ENCODE results near the gene POLR3H. TPM values are rescaled to one million over a fixed set of nuclear protein-coding genes. Genes with fewer than 3 reads are reported as not detected.
"Not testable (repeated sequence)": the region's sequence is repeated elsewhere in the genome, so short reads cannot be mapped to it uniquely, and the experiment has no call there.

Gene POLR3H, protein sequence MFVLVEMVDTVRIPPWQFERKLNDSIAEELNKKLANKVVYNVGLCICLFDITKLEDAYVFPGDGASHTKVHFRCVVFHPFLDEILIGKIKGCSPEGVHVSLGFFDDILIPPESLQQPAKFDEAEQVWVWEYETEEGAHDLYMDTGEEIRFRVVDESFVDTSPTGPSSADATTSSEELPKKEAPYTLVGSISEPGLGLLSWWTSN
- 21.5 and 26.6 TPM in 2 replicates for total RNA-seq (2014; rRNA removed; shearing (Covaris generic))
- polyA plus RNA-seq (2015; cell fraction: cytosol; rRNA removed) = 15.1 and 19.5 TPM in 2 replicates
- polyA plus RNA-seq (2015; cell fraction: nucleus; rRNA removed) = 13.1 and 16.0 TPM in 2 replicates

DNA sequence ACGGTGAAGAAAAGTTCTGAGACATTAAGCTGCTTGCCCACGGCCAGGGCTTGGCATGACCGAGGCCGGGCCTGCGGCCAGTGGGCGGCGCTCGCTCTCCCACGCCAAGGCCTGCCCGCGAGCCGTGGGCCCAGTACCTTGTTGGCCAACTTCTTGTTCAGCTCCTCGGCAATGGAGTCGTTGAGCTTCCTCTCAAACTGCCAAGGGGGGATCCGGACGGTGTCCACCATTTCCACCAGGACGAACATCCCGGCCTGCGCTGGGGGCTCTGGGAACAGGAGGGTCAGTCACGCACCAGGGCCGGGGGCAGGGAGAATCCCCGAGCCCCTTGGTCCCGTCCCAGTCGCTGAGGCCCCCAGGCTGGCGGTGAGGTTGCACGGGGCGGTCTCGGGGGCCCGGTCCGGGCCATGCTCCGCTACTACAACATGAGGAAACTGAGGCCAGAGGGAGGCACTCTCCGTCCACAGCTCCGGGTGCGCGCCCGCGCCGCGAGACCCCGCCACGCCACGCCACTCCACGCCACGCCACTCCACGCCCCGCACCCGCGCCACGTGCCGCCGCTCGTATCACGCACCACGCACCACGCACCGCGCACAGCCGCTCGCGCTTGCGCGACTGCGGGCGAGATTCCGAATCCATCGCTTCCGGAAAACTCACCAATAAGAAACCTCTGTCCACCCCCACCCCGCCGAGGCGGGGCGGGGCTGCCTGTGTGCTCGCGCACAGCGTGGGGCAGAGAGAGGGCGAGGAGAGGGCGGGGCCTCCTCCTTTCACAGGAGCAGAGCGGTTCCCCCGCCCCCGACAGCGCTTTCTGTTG lies at the start of gene POLR3H:
POLR3H (minus strand) TSS at position 617 of the 817 bp plus-strand sequence; CDS start at position 248, 369 bp downstream.
- DNase-seq (ENCODE audit: low read depth) = peak; percentile 98

DNA sequence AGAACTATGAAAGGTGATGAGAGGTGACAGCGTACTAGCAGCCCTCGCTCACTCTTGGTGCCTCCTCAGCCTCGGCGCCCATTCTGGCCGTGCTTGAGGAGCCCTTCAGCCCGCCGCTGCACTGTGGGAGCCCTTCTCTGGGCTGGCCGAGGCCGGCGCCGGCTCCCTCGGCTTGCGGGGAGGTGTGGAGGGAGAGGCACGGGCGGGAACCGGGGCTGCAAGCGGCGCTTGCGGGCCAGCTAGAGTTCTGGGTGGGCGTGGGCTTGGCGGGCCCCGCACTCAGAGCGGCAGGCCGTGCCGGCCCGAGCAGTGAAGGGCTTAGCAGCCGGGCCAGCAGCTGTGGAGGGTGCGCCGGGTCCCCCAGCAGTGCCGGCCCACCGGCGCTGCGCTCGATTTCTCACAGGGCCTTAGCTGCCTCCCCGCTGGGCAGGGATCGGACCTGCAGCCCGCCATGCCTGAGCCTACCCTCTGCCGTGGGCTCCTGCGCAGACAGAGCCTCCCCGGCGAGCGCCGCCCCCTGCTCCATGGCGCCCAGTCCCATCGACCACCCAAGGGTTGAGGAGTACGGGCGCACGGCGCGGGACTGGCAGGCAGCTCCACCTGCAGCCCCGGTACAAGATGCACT lies 49.2 kb upstream of the POLR3H start:
- DNase-seq (ENCODE audit: low read depth) = not testable (repeated sequence)

DNA sequence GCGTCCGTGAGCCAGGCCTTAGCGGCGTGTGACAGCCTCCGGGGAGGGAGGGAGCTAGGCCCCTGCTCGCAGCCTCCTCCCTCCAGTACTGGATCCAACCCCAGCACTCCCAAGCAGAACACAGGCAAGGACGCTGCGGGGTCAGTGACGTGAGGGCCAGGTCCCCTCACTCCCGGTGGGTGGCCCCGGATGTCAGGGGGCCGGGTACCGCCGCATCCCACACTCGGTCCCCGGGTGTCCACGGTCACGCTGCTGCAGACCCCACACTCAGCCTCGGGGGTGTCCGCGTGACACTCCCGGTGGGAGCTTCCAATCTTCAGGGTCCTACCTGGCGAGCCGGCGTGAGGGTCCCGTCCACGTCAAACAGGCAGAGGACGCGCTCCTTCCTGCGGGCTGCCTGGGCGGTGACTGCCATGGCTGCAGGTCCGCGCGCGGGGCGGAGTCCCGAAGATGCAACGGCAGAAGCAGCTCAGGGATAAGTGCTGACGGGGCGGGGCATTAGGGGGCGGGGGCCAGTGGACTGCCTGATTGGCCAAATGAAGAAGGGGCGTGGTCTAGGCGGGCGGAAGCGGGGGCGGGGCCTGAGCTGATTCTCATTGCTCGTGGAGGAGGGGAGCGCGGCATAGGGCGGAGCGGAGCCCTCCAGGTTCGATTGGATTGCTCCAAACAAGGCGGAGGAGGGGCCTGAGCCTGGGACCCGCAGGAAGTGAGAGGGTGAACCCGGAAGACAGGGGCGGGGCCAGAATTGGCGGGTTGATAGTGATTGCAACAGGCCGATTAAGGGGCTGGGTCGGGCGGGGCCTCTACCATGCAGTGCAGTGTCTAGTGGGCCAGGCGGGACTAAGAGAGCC lies 45.3 kb upstream of the POLR3H start, which contains the start of gene PMM1:
PMM1 (minus strand) TSS at position 450 of the 851 bp plus-strand sequence; CDS start at position 415, 35 bp downstream.
- peak; percentile 99 for DNase-seq (ENCODE audit: low read depth)

GRCh38 chr22:41587347-41587723 lies 43.1 kb upstream of the POLR3H start:
- no peak for DNase-seq (ENCODE audit: low read depth)

GRCh38 chr22:41585898-41586297 lies 41.6 kb upstream of the POLR3H start:
- DNase-seq (ENCODE audit: low read depth) = no peak

DNA sequence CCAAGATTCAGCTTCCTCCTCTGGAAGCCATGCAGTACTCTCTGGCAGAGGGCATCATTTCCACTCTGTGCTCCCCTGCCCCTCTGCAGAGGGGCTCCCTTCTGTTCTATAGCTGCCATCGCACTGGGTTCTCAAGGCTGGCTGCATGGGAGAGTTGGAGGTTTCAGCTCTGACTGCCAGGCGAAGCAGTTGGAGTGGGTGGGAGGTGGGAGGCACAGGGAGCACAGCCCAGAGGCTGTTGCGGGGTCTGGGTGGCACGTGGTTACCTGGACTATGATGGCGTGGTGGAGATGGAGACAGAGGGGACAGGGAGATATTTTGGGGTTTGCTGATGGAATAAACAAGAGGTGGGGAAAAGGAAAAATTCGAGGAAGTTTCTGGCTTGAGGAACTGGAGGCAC lies 40.6 kb upstream of the POLR3H start:
- no peak for DNase-seq (ENCODE audit: low read depth)

DNA sequence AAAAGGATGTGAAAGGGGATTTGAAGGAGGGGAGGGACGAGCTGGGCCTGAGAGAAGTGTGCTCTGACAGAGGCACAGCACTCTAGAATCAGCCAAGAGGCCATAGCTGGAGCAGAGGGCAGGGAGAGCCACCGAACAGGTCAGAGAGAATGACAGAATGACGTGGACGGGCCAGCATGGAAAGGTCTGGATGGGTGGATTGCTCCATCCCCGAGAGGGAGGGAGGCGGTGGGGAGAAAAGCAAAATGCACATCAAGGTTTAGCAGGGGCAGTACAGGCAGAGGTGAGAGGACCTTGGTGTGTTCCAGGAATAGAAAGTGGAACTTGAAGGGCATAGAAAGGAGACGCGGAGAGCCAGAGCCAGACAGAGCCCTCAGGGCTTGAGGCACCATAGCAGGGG lies 38.4 kb upstream of the POLR3H start:
- no peak for DNase-seq (ENCODE audit: low read depth)

DNA sequence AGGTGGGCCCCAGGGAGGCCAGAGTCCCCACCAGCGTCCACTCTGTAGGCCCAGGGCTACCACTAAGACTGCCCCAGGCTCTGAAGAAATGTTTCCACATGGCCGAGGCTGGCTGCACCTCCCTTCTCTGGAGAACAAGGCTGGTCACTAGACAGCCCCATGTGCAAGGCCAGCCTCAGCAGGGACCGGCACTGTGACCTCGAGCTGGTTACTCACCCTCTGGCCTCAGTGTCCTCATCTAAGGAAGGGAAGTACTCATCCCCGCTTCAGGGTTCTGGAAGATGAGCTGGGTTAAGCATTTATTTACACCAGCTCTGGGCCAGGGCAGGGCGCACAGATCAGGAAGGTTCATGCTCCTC lies 35.7 kb upstream of the POLR3H start:
- DNase-seq (ENCODE audit: low read depth) = no peak

GRCh38 chr22:41579297-41579996 lies 35.2 kb upstream of the POLR3H start:
- DNase-seq (ENCODE audit: low read depth) = no peak

GRCh38 chr22:41578818-41579217 lies 34.5 kb upstream of the POLR3H start:
- DNase-seq (ENCODE audit: low read depth) = no peak

DNA sequence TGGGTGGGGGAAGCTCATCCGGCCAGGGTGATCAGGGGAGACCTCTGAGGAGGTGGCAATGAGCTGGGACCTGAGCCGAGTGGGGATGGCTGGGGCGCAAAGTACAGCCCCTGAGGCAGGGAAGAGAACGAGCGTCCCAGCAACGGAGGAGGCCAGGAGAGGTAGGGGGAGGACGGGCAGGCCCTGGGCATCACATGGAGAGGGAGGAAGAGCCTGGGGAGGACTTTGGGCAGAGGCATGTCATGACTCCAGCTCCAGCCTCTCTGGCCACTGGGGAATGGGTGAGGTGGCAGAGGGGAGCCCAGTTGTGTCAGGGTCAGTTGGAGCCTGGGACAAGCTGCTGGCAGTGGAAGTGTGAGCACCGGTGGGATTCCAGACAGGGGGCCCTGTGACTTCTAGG lies 33.8 kb upstream of the POLR3H start:
- DNase-seq (ENCODE audit: low read depth) = no peak

- DNase-seq (ENCODE audit: low read depth) = peak; percentile 66
Measured at GRCh38 chr22:41576877-41577276, 32.6 kb upstream of the POLR3H start.

- no peak for DNase-seq (ENCODE audit: low read depth)
Measured at GRCh38 chr22:41575533-41575932, 31.3 kb upstream of the POLR3H start.

- DNase-seq (ENCODE audit: low read depth) = no peak
Measured at GRCh38 chr22:41574847-41575381, 30.6 kb upstream of the POLR3H start.

DNA sequence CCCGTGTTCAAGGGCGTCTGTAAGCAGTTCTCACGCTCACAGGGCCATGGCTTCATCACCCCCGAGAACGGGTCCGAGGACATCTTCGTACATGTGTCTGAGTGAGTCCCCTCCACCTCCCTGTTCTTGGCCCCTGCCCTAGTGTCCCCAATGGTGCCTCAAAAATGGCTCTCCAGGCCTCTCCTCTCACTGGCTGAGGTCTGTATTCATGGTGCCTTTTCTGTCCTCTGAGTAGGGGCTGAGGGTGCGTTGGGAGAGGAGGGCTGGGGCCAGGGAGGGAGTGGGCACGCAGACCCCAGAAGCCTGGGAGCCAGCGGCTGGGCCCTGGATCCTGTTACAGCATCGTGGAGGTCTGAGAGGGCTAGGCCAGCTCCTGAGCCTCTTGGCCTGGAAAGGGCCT lies 29.4 kb upstream of the POLR3H start:
- DNase-seq (ENCODE audit: low read depth) = no peak

DNA sequence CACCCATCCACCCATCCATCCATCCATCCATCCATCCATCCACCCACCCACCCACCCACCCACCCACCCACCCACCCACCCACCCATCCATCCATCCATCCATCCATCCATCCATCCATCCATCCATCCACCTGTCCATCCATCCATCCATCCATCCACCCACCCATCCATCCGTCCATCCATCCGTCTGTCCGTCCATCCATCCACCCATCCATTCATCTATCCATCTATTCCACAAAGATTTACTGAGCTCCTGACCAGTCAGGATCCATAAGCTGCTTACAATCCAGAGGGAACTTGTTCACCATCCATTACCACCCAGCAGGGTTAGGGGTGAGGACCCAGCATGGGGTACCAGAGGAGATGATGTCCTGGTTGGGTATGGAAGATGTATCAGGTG lies 28.0 kb upstream of the POLR3H start:
- DNase-seq (ENCODE audit: low read depth) = not testable (repeated sequence)

DNA sequence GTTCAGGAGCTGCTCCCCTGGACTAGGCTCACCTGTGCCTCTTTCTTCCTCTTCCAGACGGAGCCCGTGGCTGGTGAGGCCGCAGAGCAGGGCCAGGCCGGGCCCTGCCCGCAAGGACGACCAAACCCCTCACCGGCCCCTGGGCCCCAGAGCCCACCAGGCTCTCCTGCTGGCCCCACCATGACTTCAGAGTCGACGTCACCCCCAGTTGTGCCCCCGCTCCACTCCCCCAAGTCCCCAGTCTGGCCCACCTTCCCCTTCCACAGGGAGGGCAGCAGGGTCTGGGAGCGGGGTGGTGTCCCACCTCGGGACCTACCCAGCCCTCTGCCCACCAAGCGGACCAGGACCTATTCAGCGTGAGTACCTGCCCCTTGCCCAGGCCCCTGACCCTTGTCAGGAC lies 27.5 kb upstream of the POLR3H start:
- no peak for DNase-seq (ENCODE audit: low read depth)

DNA sequence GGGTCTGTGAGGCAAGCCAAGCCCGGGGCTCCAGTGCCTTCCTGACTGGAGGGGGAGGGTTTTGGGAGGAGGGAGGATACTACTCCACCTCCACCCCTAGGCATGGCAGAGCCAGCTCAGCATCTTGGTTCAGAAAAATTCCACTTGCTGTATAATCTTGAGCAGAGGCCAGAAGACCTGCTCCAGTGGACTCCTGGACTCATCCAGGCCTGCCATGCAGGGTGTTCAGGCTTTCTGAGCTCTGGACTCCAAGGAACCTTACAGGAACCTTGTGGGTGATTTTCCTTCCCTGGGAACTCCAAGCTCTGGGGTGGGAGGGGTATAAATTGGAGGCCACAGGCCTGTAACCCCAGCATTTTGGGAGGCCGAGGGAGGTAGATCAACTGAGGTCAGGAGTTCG lies 26.0 kb upstream of the POLR3H start:
- no peak for DNase-seq (ENCODE audit: low read depth)

GRCh38 chr22:41568811-41569210 lies 24.5 kb upstream of the POLR3H start:
- DNase-seq (ENCODE audit: low read depth) = no peak

DNA sequence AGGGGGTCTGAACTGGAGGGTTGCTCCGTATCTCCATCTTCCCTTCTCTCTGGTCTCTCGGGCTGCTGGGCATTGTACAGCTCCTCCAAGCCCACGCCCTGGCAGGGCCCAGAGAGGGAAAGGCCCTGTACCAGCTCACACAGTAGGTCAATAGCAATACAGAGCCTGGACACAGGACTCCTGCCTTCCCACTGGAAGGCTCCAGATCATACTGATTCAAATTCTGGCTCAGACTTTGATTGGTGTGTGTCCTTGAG lies 23.2 kb upstream of the POLR3H start:
- no peak for DNase-seq (ENCODE audit: low read depth)
